GM19025 (cell line): ENCODE data around the gene SLC39A9.
"Not testable (repeated sequence)": the region's sequence is repeated elsewhere in the genome, so short reads cannot be mapped to it uniquely, and the experiment has no call there.

Experiments
- ATAC-seq: cut with Tn5 transposase; IDR thresholded peaks from one replicate; pipeline ENCODE4 v1.9.1; 2021; ENCODE audit warnings: mild to moderate bottlenecking, low read depth, moderate library complexity; ENCODE audit not compliant: unreplicated experiment

SLC39A9 gene

DNA sequence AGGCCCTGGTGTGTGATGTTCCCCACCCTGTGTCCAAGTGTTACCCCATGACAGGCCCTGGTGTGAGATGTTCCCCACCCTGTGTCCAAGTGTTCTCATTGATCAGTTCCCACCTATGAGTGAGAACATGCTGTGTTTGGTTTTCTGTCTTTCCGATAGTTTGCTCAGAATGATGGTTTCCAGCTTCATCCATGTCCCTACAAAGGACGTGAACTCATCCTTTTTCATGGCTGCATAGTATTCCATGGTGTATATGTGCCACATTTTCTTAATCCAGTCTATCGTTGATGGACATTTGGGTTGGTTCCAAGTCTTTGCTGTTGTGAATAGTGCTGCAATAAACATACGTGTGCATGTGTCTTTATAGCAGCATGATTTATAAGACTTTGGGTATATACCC lies 17.6 kb downstream of the SLC39A9 start:
- not testable (repeated sequence) for ATAC-seq

DNA sequence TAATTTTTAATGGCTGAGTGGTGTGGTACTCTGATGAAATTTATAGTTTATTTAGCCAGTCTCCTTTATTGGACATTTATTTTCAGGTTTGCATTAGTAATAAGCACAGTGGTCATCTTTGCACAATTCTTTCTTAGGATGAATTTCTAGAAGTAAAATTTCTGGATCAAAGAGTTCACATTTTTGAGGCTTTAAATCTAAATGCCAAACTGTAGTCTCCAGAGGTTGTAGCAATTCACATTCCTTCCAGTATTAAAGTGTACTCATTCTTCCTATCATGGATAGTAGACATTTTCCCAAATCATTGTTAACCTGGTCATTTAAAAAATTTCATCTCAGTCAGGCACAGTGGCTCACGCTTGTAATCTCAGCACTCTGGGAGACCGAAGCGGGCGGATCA lies 24.8 kb downstream of the SLC39A9 start:
- no peak for ATAC-seq

DNA sequence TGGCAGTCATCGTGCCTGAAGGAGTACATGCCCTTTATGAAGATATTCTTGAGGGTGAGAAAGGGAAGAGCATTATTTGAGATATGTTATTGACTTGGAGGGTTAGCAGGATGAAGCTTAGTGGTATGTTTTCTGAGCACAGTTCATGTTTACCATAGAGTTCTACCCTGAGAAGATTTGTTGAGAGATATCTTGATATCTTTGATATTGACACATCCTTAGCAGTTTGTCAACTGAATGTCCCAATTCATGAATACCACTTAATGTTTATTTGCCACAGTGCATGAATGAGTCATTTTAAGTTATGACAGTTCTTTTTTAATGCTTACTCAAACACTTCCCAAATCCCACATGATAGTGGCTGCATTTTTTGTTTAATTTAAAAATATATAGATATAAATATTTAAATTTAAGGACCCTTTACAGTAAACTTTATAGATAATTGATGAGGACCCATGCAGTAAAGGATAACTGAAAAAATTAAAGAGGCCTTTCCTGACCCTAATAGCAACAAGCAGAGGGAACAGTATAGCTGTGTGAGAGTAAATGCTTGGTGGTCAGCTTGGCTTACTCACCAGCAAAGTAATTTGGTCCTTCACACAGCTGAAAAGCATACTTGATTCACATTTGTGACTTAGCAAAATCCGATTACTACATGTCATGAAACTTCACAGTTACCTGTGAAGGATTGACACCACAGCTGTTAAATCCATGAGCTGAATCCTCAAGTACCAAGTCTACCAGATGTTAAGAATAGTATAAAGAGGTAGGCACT lies 25.8 kb downstream of the SLC39A9 start:
- no peak for ATAC-seq

DNA sequence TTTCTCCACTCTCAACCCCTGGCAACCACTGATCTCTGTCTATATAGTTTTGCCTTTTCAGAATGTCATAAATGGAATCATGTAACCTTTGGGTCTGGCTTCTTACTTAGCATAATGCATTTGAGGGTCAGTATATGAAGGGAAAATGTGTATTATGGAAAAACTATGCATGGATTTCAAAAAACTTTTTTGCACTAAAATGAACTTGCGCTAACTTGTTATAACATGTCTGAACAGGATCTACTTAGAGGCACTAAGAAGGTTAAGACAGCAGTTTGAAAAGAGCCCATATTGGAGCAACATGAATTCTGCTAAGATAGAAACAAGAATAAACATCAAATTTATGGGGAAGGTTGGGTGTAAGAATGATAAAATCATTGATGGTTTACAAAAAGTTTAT lies 29.1 kb downstream of the SLC39A9 start:
- no peak for ATAC-seq

DNA sequence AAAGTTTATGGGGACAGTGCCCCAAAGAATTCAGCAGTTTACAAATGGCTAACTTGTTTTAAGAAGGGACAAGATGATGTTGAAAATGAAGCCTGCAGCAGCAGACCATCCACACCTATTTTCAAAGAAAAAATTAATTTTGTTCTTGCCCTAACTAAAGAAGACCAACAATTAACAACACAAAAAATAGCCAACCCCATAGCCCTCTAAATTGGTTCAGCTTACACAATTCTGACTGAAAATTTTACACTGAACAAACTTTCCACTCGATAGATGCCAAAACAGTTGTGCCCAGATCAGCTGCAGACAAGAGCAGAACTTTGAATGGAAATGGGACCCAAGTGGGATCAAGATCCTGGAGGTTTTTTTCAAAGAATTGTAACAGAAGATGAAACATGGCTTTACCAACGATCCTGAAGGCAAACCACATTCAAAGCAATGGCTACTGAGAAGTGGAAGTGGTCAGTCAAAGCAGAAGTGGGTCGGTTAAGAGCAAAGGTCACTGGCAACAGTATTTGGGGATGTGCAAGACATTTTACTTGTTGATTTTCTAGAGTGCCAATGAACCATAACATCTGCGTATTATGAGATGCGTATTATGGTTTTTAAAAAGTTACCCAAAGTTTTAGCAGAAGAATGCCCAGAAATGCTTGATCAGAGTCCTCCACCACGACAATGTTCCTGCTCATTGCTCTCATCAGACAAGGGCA lies 30.0 kb downstream of the SLC39A9 start:
- no peak for ATAC-seq

DNA sequence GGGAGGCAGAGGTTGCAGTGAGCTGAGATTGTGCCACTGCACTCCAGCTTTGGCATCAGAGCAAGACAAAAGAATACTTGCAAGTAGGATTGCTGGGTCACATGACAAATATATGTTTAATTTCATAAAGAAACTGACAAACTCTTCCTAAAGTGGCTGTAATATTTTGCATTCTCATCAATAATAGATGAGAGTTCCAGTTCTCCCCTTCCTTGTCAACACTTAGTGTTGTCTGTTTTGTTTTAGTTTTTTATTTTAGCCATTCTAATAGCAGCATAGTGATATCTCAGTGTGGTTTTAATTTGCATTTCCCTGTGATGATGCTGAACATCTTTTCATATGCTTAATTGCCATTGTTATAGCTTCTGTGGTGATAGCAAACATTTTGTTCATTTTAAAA lies 31.2 kb downstream of the SLC39A9 start:
- no peak for ATAC-seq

DNA sequence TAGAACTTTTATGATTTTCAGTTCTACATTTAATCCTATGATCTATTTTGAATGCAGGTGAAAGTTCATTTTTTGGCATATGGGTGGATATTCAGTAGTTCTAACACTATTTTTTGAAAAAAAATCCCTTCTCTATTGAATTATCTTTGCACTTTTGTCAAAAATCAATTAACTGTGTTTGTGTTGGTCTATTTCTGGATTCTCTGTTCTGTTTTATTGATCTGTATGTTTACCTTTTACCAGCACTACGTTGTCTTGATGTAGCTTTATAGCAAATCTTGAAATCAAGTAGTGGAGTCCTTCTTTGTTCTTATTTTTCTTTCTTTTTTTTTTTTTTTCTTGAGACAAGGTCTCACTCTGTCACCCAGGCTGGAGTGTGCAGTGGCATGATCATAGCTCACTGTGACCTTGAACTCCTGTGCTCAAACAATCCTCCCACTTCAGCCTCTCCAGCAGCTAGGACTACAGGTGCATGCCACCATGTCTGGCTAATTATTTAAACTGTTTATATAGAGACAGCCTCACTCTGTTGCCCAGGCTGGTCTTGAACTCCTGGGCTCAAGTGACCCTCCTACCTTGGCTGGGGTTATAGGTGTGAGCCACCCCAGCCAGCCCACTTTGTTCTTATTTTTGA lies 31.9 kb downstream of the SLC39A9 start:
- no peak for ATAC-seq

DNA sequence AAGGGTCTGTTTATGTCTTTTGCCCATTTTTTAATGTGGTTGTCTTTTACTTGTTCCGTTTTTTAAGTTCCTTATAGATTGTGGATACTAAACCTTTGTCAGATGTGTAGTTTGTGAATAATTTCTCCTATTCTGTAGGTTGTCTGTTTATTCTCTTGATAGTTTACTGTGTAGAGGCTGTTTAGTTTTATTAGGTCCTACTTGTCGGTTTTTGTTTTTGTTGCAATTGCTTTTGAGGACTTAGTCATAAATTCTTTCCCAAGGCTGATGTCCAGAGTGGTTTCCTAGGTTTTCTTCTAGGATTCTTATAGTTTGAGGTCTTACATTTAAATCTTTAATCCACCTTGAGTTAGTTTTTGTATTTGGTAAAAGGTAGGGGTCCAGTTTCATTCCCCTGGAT lies 33.9 kb downstream of the SLC39A9 start:
- no peak for ATAC-seq

DNA sequence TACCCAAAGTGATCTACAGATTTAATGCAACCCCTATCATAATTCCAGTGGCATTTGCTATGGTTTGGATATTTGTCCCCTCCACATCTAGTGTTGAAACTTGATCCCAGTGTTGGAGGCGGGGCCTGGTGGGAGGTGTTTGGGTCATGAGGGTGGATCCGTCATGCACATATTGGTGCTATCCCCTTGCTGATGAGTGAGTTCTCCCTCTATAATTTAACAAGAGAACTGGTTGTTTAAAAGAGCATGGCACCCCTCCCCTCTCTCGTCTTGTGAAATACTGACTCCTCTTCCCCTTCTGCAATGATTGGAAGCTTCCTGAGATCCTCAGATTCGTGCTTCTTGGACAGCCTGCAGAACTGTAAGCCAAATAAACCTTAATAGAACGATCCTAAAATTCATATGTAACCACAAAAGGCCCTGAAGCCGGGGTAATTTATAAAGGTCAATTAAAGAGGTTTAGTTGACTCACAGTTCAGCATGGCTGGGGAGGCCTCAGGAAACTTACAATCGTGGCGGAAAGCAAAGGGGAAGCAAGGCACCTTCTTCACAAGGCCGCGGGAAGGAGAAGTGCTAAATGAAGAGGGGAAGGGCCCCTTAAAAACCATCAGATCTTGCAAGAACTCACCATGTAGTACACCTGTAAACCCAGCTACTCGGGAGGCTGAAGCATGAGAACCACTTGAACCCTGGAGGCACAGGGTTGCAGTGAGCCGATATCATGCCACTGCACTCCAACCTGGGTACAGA lies 41.2 kb downstream of the SLC39A9 start:
- ATAC-seq, result no peak

DNA sequence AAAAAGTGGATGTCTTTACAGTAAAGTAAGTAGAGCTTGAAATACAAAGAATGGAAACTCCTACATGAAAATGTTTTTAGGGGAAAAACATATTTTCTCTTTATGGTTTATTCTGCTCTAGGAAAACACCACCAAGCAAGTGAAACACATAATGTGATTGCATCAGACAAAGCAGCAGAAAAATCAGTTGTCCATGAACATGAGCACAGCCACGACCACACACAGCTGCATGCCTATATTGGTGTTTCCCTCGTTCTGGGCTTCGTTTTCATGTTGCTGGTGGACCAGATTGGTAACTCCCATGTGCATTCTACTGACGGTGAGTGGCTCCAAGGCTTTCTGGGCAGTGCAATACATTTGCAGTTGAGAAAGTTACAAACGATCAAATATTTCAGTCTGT lies 43.5 kb downstream of the SLC39A9 start:
- peak; percentile 69 for ATAC-seq

DNA sequence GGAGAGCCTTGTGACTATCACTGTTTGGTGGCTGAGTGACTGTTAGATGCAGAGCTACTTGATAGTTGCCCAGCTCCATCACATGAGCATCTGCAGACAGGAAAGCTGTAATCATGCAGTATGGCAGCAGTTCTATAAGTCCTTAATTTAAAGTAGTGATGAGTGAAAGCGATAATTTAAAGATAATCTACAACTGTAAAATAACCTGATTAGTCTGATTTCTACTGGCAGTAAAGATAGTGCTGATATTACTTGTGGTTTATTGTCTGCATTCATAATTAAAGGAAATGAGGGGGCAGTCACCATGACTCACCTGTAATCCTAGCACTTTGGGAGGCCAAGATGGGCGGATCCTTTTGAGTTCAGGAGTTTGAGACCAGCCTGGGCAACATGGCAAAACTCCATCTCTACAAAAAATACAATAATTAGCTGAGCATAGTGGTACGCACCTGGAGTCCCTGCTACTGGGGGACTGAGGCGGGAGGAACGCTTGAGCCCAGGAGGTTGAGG lies 44.9 kb downstream of the SLC39A9 start:
- no peak for ATAC-seq

DNA sequence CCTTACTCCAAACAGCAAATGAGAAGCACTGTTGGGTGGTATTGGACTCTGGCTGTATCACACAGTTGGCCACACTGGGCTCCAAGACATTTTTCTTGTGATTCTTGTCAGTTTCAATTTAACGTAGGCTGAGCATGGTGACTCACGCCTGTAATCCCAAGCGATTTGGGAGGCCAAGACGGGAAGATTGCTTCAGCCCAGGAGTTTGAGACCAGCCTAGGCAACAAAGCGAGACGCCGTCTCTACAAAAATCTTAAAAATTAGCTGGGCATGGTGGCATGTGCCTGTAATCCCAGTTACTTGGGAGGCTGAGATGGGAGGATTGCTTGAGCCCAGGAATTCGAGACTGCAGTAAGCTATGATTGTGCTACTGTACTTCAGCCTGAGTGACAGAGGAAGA lies 50.7 kb downstream of the SLC39A9 start:
- ATAC-seq, result no peak

DNA sequence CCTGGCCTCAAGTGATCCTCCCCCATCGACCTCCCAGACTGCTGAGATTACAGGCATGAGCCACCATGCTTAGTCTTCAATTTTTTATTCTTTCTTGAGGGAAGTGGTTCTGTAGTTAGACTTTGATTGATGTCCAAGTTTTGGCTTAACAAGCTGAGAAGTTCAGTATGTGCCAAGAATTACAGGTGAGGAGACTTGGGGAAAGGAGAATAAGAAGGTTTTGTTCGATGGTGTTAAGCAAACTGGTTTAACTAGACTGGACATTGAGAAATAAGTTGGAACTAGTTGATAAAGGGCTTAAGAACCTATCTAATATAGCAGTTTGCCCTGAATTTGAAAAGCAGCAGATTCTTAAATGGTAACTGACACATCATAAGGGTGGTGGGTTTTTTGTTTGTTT lies 53.4 kb downstream of the SLC39A9 start:
- ATAC-seq, result no peak

DNA sequence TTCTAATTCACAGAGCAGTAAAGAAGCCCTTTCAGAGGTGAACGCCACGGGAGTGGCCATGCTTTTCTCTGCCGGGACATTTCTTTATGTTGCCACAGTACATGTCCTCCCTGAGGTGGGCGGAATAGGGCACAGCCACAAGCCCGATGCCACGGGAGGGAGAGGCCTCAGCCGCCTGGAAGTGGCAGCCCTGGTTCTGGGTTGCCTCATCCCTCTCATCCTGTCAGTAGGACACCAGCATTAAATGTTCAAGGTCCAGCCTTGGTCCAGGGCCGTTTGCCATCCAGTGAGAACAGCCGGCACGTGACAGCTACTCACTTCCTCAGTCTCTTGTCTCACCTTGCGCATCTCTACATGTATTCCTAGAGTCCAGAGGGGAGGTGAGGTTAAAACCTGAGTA lies 59.9 kb downstream of the SLC39A9 start:
- ATAC-seq, result no peak

DNA sequence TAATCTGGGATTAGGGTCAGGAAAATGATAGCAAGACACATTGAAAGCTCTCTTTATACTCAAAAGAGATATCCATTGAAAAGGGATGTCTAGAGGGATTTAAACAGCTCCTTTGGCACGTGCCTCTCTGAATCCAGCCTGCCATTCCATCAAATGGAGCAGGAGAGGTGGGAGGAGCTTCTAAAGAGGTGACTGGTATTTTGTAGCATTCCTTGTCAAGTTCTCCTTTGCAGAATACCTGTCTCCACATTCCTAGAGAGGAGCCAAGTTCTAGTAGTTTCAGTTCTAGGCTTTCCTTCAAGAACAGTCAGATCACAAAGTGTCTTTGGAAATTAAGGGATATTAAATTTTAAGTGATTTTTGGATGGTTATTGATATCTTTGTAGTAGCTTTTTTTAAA lies 60.6 kb downstream of the SLC39A9 start:
- ATAC-seq, result no peak

DNA sequence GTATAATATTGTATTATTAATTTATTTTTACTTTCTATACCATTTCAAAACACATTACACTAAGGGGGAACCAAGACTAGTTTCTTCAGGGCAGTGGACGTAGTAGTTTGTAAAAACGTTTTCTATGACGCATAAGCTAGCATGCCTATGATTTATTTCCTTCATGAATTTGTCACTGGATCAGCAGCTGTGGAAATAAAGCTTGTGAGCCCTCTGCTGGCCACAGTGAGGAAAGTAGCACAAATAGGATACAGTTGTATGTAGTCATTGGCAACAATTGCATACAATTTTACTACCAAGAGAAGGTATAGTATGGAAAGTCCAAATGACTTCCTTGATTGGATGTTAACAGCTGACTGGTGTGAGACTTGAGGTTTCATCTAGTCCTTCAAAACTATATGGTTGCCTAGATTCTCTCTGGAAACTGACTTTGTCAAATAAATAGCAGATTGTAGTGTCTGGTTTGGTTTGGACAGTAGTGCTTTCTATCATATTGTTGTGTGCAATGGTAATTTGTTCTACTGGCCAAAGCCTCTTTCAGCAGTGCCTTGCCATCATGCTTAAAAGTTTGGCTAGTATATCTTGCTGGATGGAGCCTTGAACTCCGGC lies 61.7 kb downstream of the SLC39A9 start:
- no peak for ATAC-seq

DNA sequence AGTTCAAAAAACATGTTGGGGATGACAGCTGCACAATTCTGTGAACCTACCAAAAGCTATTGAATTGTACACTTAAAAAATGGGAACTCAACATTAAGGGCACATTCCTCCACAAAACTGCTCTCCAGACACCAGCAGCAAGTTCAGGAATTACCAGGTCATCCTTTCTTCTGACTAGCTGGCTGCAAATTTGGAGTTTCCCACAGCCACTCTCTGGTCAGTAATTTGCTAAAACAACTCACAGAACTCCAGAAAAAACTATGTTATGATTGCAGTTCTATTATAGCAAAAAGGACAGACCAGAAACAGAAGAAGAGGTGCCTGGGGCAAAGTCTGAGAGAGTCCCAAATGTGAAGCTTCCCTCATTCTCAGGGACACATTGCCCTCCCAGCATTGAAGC lies 65.9 kb downstream of the SLC39A9 start:
- ATAC-seq, result no peak

DNA sequence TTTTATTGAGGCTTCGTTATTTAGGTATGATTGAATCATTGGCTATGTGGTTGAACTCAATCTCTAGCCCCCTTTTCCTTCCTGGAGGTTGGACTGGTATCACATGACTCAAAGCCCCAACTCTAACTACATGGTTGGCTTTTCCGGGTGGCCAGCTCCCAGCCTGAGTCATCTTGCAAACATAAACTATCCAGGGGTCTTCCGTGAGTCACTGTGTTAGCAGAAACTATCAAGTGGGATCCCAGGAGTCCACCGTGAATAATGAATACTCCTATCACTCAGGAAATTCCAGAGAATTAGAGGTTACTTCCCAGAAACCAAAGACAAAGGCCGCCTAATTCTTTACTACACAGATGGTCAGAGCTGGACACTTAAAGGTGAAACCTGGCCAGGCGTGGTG lies 66.3 kb downstream of the SLC39A9 start:
- ATAC-seq, result no peak

DNA sequence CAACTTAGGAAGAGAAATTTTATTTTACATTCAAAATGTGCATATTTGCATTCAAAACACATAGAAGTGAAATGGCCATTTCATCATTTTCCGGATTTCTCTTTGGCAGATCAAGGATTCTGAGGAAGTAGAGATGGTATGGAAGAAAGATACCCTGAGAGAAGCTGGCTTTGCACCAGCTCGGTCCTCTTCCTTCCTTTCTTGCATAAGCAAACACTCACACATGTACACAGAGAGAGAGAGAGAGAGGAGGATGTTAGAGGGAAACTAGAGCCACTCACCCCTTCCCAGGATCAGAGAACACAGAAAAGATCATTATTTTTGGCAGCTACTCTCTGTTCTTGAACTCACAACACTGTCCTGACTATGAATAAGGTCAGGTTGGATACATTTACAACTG lies 70.5 kb downstream of the SLC39A9 start:
- ATAC-seq, result no peak

DNA sequence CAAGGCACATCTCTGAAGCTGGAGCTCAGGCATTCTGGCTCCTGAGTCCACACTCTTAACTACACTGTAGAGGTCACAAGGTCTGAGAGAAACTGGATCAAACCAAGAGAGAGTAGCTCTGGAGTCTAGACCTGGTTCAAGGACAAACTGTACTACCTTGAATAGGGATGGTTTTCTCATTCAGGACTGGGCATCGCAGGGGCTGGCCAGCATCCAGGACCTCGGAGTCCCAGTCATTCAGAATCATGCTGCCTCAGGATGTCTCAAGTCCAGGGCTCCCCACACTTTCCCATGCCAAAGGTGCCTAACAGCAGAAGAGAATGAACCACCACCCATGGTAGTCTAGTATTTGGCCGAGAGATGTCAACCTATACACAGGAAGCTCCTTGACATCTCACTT lies 72.9 kb downstream of the SLC39A9 start:
- ATAC-seq, result no peak
